GM12878 (cell line): ENCODE results near the gene PLAC8L1. TPM values are rescaled to one million over a fixed set of nuclear protein-coding genes. Genes with fewer than 3 reads are reported as not detected.

Experiments used
- ATAC-seq: fragments of 200-7000 bp; cut with Tn5 transposase; 3 replicates; pipeline ENCODE4 v1.9.1; 2020; ENCODE audit warnings: mild to moderate bottlenecking, moderate library complexity
- BruUV-seq: library from RNA; stranded (reverse); fragments of 400-500 nt; replicated peaks from 2 replicates; lab custom pipeline; 2021; lab: Mats Ljungman, UMichigan
- CTCF ChIA-PET: fragments of 300-600 bp; sonication (Branson Sonifier 250); formaldehyde crosslinking; extraction: SDS; loops from one replicate; lab custom pipeline; 2021; ENCODE audit warnings: inconsistent platforms; lab: Yijun Ruan, JAX
- POLR2A ChIA-PET: fragments of 350-600 bp; formaldehyde crosslinking; extraction: SDS; loops from one replicate; lab custom pipeline; 2021; ENCODE audit warnings: inconsistent platforms; lab: Charles Lee
- RAD21 ChIA-PET: fragments of 300-600 bp; sonication (Branson Sonifier 250); formaldehyde crosslinking; loops from one replicate; lab custom pipeline; 2023; ENCODE audit warnings: antibody characterized with exemption; ENCODE audit not compliant: unreplicated experiment; lab: Charles Lee
- SMC1A ChIA-PET: fragments of 300-600 bp; sonication (Branson Sonifier 250); formaldehyde crosslinking; loops from one replicate; lab custom pipeline; 2023; ENCODE audit not compliant: unreplicated experiment, uncharacterized antibody; lab: Charles Lee
- DNase-seq: peaks from one replicate; pipeline ENCODE4 v3.0.0-alpha.2; 2011; ENCODE audit warnings: low read depth, low spot score
- FAIRE-seq: peaks from 3 replicates; lab custom pipeline; 2011; peaks lifted over from hg19 to GRCh38; lab: Jason Lieb, UNC
- H2AFZ ChIP-seq: 2 replicates; pipeline ENCODE4 v1.6.0; 2011; ENCODE audit warnings: low read depth, low read length, control low read depth; ENCODE audit not compliant: control insufficient read depth
- H3K27ac ChIP-seq: 2 replicates; pipeline ENCODE4 v1.5.1; 2011; ENCODE audit warnings: control low read depth; ENCODE audit not compliant: control insufficient read depth, insufficient read depth
- H3K27me3 ChIP-seq, 2 experiments: replicated peaks in 1 of 2; 2 replicates each; pipeline versions ENCODE4 v1.6.0 to v1.6.1; 2011; ENCODE audit warnings: low read length in 1 of 2; ENCODE audit not compliant: control insufficient read depth in 2 of 2, insufficient read depth in 2 of 2
- H3K36me3 ChIP-seq, 2 experiments: 2 replicates each; pipeline ENCODE4 v1.5.1; 2011; ENCODE audit warnings: low read length in 1 of 2; ENCODE audit not compliant: control insufficient read depth in 2 of 2, insufficient read depth in 2 of 2
- H3K4me1 ChIP-seq: 2 replicates; pipeline ENCODE4 v1.6.1; 2011; ENCODE audit warnings: mild to moderate bottlenecking, low read length, moderate library complexity, mixed read lengths; ENCODE audit not compliant: control insufficient read depth, insufficient read depth
- H3K4me2 ChIP-seq: 2 replicates; pipeline ENCODE4 v1.6.0; 2011; ENCODE audit warnings: control low read depth; ENCODE audit not compliant: control insufficient read depth, insufficient read depth
- H3K4me3 ChIP-seq: fragments of 200-600 bp; sonication (generic); 2 replicates; pipeline ENCODE4 v1.5.1; 2016
- H3K79me2 ChIP-seq: 2 replicates; pipeline ENCODE4 v1.6.0; 2011; ENCODE audit warnings: low read length; ENCODE audit not compliant: control insufficient read depth, insufficient read depth
- H3K9ac ChIP-seq: 2 replicates; pipeline ENCODE4 v1.8.0; 2011; ENCODE audit warnings: low read length, control low read depth, mixed read lengths; ENCODE audit not compliant: control insufficient read depth, insufficient read depth
- H3K9me3 ChIP-seq: replicated peaks from 3 replicates; pipeline ENCODE4 v1.5.1; 2011; ENCODE audit warnings: mild to moderate bottlenecking, low read length; ENCODE audit not compliant: control insufficient read depth, insufficient read depth
- H4K20me1 ChIP-seq: 2 replicates; pipeline ENCODE4 v1.6.0; 2011; ENCODE audit not compliant: control insufficient read depth, insufficient read depth
- ATF2 ChIP-seq: IDR thresholded peaks from 2 replicates; pipeline ENCODE4 v1.6.1; 2012; ENCODE audit warnings: low read length, inconsistent platforms
- BHLHE40 ChIP-seq, 2 experiments: fragments of 450-650 bp in 1 of 2; IDR thresholded peaks; 2 replicates each; pipeline ENCODE4 v1.6.1; 2011 to 2017; ENCODE audit warnings: low read depth in 2 of 2, borderline replicate concordance in 1 of 2, improper control_type of control experiment in 1 of 2, low read length in 1 of 2, mild to moderate bottlenecking in 1 of 2
- CREM ChIP-seq: IDR thresholded peaks from 2 replicates; pipeline ENCODE4 v1.6.1; 2014; ENCODE audit warnings: antibody characterized with exemption, low read depth
- E2F4 ChIP-seq: IDR thresholded peaks from 2 replicates; pipeline ENCODE4 v1.6.1; 2012; ENCODE audit warnings: low read depth, low read length, improper control_type of control experiment
- E4F1 ChIP-seq: fragments of 450-650 bp; IDR thresholded peaks from 2 replicates; pipeline ENCODE4 v1.6.1; 2018; ENCODE audit warnings: borderline replicate concordance, mild to moderate bottlenecking; ENCODE audit not compliant: partially characterized antibody
- EZH2 ChIP-seq: IDR thresholded peaks from 2 replicates; pipeline ENCODE4 v1.6.1; 2012; ENCODE audit warnings: low read depth, mild to moderate bottlenecking, control low read depth, inconsistent platforms, low read length, borderline replicate concordance; ENCODE audit not compliant: control insufficient read depth
- NKRF ChIP-seq: fragments of 450-650 bp; conservative IDR thresholded peaks from 2 replicates; pipeline ENCODE4 v1.6.1; 2017; ENCODE audit warnings: mild to moderate bottlenecking, moderate library complexity
- RFX5 ChIP-seq: IDR thresholded peaks from 2 replicates; pipeline ENCODE4 v1.6.1; 2011; ENCODE audit warnings: low read depth, low read length, improper control_type of control experiment
- SIX5 ChIP-seq: IDR thresholded peaks from 2 replicates; pipeline ENCODE4 v1.6.1; 2011; ENCODE audit warnings: mild to moderate bottlenecking, low read depth, low read length, moderate library complexity; ENCODE audit not compliant: severe bottlenecking
- YY1 ChIP-seq: IDR thresholded peaks from 2 replicates; pipeline ENCODE4 v1.6.1; 2011; ENCODE audit warnings: low read depth, mild to moderate bottlenecking, low read length
- WGBS: methylation state at CpG from one replicate; pipeline ENCODE4 v1.1.6; 2016; ENCODE audit warnings: low lambda C conversion rate; ENCODE audit not compliant: insufficient replicate concordance, insufficient coverage; ENCODE audit errors: missing lambda C conversion rate; 5-methylcytosine and 5-hydroxymethylcytosine counted together
- in situ Hi-C: fragments of 300-500 bp; cut with MboI; formaldehyde crosslinking; loops from 9 replicates; pipeline ENCODE4 v1.14.3; 2018; ENCODE audit warnings: mixed read lengths
- intact Hi-C: fragments of 100-400 bp; cut with micrococcal nuclease; formaldehyde crosslinking; loops from one replicate; pipeline ENCODE4 v1.14.2; 2022; ENCODE audit not compliant: unreplicated experiment
- polyA plus RNA-seq, 11 experiments: library from polyadenylated mRNA; depleted of rRNA in 4 of 11; unstranded in 6 of 11; stranded (reverse) in 5 of 11; fragments of >200 nt; fragmentation: Nextera tagmentation in 4 of 11; fragmentation: Illumina TruSeq in 1 of 11; extraction: Ambion mirVana in 4 of 11; extraction: Trizol in 1 of 11; gene quantifications; 1 replicate in 1 of 11; 2 replicates in 10 of 11; pipeline versions ENCODE4 v1.2.1 to v1.2.3, GENCODE V29; 2011 to 2016; ENCODE audit warnings: inconsistent platforms in 2 of 11, missing spikeins in 2 of 11, low read depth in 1 of 11
- total RNA-seq, 4 experiments: library from RNA; depleted of rRNA in 3 of 4; stranded (reverse); fragments of >200 nt in 3 of 4; fragmentation: Illumina TruSeq in 1 of 4; extraction: Trizol in 1 of 4; gene quantifications; 2 replicates each; pipeline versions ENCODE4 v1.2.1 to v1.2.3, GENCODE V29; 2013 to 2021

Gene PLAC8L1
- total and polyA plus RNA-seq, 10 of the 15 experiments (the other 5 are each of a cell fraction or from before 2014, with no cell fraction given): 0.17 to 0.39 (median 0.24) TPM; not detected in 4

GRCh38 chr5:146111409-146111808, 6.0 kb upstream of the PLAC8L1 start:
- TF ChIP-seq E2F4: no peak
- TF ChIP-seq BHLHE40 (IDR thresholded peaks at IDR 0.05; ENCODE audit: borderline replicate concordance in 1 of 2, low read depth in 2 of 2, low read length in 1 of 2): no peak
- no peak for TF ChIP-seq YY1
- TF ChIP-seq E4F1: no peak
- no peak for TF ChIP-seq ATF2
- no peak for TF ChIP-seq RFX5
- TF ChIP-seq CREM: no peak
- no peak for TF ChIP-seq EZH2
- TF ChIP-seq NKRF: no peak
- TF ChIP-seq SIX5: no peak
- 56% methylated on average over 1 of the region's 1 CpG for WGBS
- no peak for DNase-seq
- ChIA-PET CTCF (no interaction called here), POLR2A (no interaction called here), SMC1A (interaction anchor here (0.6 to 3.0 kb wide), 2 partner anchors 19 to 283 kb away, joined by 3 to 8 read pairs; no protein-coding TSS in a partner anchor), RAD21 (interaction anchor here (0.6 kb wide), 1 partner anchor 25 kb away, joined by 4 read pairs; no protein-coding TSS in a partner anchor)
- H3K4me3 ChIP-seq: no peak overlapping the region
- H3K27ac ChIP-seq: no peak overlapping the region
- no peaks in the 10 kb centered on the region for H4K20me1 ChIP-seq
- no TSS peak for BruUV-seq
- no peaks in the 10 kb centered on the region for H3K27me3 ChIP-seq
- no peaks in the 10 kb centered on the region for H3K79me2 ChIP-seq
- H3K9ac ChIP-seq: no peak overlapping the region
- no peak for ATAC-seq
- in situ Hi-C loops: no loop called here
- H3K4me2 ChIP-seq: no peak overlapping the region
- H3K36me3 ChIP-seq: peaks cover 0 to 6% of the 10 kb centered on the region in 2 experiments; a peak in 1 of 4 replicates
- no peak for FAIRE-seq
- intact Hi-C loops: no loop called here
- H3K4me1 ChIP-seq: no peaks in the 10 kb centered on the region
- H3K9me3 ChIP-seq: no peaks in the 10 kb centered on the region
- no peak overlapping the region for H2AFZ ChIP-seq
